ENCODE results near the gene PTPN12. TPM values are rescaled to one million over a fixed set of nuclear protein-coding genes. Genes with fewer than 3 reads are reported as not detected.

The PTPN12 gene
- total RNA-seq, 1 donor from 2014 or later, result 45.6 TPM

- ATAC-seq (no peak), DNase-seq (ENCODE audit: missing footprints) (no peak)
- intact Hi-C loops (cut with DNase I), result no loop called here
Observed at GRCh38 chr7:77687100-77687746, 150.1 kb downstream of the PTPN12 start.

GRCh38 chr7:77687747-77688144, 150.7 kb downstream of the PTPN12 start:
- DNase-seq (ENCODE audit: missing footprints) (no peak), ATAC-seq (no peak)

More at GRCh38 chr7:77687747-77688144, 150.7 kb downstream of the PTPN12 start:
- intact Hi-C loops (cut with DNase I), result no loop called here

Other genes with a start within 250 kb of the PTPN12 start
- 7.3 TPM for gene GSAP, start 120.9 kb upstream of the PTPN12 start, total RNA-seq
- gene RSBN1L, start 159.2 kb downstream of the PTPN12 start, total RNA-seq, result 8.1 TPM